Ovary (tissue), 3 donors: ENCODE results near the gene TVP23C.

Experiments used
- CTCF ChIP-seq, 3 donors: fragments of 450-650 bp in 2 of 3; fragments of 200-600 bp in 1 of 3; IDR thresholded peaks; one replicate each; pipeline versions ENCODE4 v1.5.1 to v1.8.0; 2016 to 2022; ENCODE audit warnings: antibody characterized with exemption in 3 of 3, mild to moderate bottlenecking in 1 of 3
- POLR2A ChIP-seq: fragments of 450-650 bp; IDR thresholded peaks from one replicate; pipeline ENCODE4 v1.6.1; 2017; ENCODE audit warnings: antibody characterized with exemption, mild to moderate bottlenecking, moderate library complexity
- donor health status: DM: no; HTN: no; CAD: no.

- TF ChIP-seq CTCF (IDR thresholded peaks at IDR 0.05) (no peak), POLR2A (no peak)
Measured at GRCh38 chr17:15466131-15466530, 97.2 kb downstream of the TVP23C start.
